Esophagus (tissue), 2 donors: ENCODE measurements around the gene CCL4. TPM values are rescaled to one million over a fixed set of nuclear protein-coding genes. Genes with fewer than 3 reads are reported as not detected.
"Not testable (repeated sequence)": the region's sequence is repeated elsewhere in the genome, so short reads cannot be mapped to it uniquely, and the experiment has no call there.

ENCODE experiments used
- H3K27ac ChIP-seq, 2 donors: one replicate each; pipeline ENCODE4 v1.5.1; 2013; ENCODE audit warnings: low read depth in 2 of 2, mild to moderate bottlenecking in 2 of 2, inconsistent platforms in 1 of 2, low read length in 1 of 2, moderate library complexity in 1 of 2
- H3K27me3 ChIP-seq, 2 donors: one replicate each; pipeline ENCODE4 v1.6.1; 2013; ENCODE audit warnings: low read length in 2 of 2, control low read depth in 1 of 2, mild to moderate bottlenecking in 1 of 2; ENCODE audit not compliant: insufficient read depth in 2 of 2, control insufficient read depth in 1 of 2
- H3K36me3 ChIP-seq, 2 donors: one replicate each; pipeline ENCODE4 v1.6.1; 2013; ENCODE audit warnings: low read length in 1 of 2; ENCODE audit not compliant: control insufficient read depth in 2 of 2, insufficient read depth in 2 of 2
- H3K4me1 ChIP-seq, 2 donors: one replicate each; pipeline ENCODE4 v1.6.1; 2013; ENCODE audit warnings: low read length in 1 of 2; ENCODE audit not compliant: control insufficient read depth in 2 of 2, insufficient read depth in 2 of 2
- H3K4me3 ChIP-seq, 2 donors: one replicate each; pipeline ENCODE4 v1.5.1; 2013; ENCODE audit warnings: low read length in 2 of 2, mild to moderate bottlenecking in 2 of 2, low read depth in 1 of 2, moderate library complexity in 1 of 2
- H3K9me3 ChIP-seq, 2 donors: one replicate each; pipeline ENCODE4 v1.6.1; 2013; ENCODE audit warnings: mild to moderate bottlenecking in 2 of 2, low read depth in 1 of 2, low read length in 1 of 2, moderate library complexity in 1 of 2; ENCODE audit not compliant: control insufficient read depth in 2 of 2, insufficient read depth in 1 of 2
- WGBS, 2 donors: extraction: QIAGEN DNeasy Blood & Tissue Kit; methylation state at CpG; one replicate each; pipeline ENCODE4 v1.1.7; 2013; 5-methylcytosine and 5-hydroxymethylcytosine counted together
- polyA plus RNA-seq, 2 donors: library from polyadenylated mRNA; stranded (reverse); fragments of 200-250 nt; gene quantifications; one replicate each; pipeline ENCODE4 v1.2.3, GENCODE V29; 2013
- donor health status: healthy with polysubstance abuse.
- donor health status: Bipolar disorder and iron deficiency.

The CCL4 gene
- polyA plus RNA-seq, 2 donors, result 1.8 TPM

DNA sequence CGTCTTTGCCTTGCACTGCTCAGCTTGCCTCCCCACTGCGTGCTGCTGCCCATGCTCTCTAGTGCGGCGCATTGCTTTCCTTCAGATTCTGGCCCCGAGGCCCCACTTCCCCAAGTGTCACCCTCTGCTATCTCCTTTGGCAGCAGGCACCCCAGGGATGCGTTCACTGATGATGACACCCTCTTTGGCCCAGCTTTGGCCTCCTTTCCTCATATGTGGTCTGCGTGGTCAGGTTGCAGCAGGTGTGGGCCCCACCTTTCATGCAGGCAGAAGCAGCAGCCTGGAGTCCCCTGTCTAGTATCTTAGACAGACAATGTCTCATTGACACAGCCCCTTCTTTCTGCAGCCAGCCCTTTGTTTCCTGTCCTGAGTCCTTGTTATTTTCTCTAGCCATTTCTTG, 8.9 kb upstream of the CCL4 start:
- H3K27ac ChIP-seq, result no peak overlapping the region
- no peaks in the 10 kb centered on the region for H3K9me3 ChIP-seq
- H3K4me3 ChIP-seq, result no peak overlapping the region
- H3K36me3 ChIP-seq, result no peaks in the 10 kb centered on the region
- no peaks in the 10 kb centered on the region for H3K27me3 ChIP-seq
- WGBS, 2 donors, result 88 to 90% methylated on average over 7 of the region's 7 CpGs
- peaks cover 0 to 3% of the 10 kb centered on the region in 2 donors for H3K4me1 ChIP-seq

DNA sequence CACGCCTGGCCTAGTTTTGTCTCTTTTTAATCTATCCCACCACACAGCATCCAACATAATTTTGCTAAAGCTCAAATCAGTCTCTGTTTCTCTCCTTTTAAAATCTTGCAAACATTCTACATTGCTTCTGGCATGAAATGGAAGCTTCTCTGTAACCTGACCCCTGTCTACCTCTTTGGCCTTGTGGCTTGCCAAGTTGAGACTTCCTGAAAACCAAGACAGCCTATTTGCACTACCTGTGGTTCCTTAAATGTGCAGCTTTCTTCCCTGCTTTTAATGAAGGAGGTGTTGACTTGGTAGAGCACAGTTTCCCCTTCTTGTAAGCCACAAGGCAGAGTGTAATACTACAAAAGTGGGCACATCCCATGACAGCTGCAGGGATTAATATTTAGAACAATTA, 7.6 kb upstream of the CCL4 start:
- no peaks in the 10 kb centered on the region for H3K36me3 ChIP-seq
- WGBS, 2 donors, result 89 to 100% methylated on average over 1 of the region's 1 CpG

GRCh38 chr17:36099004-36099403, 4.6 kb upstream of the CCL4 start:
- 77 to 83% methylated on average over 1 of the region's 1 CpG for WGBS, 2 donors
- H3K27me3 ChIP-seq, H3K9me3 ChIP-seq, H3K27ac ChIP-seq, H3K4me3 ChIP-seq, H3K36me3 ChIP-seq, H3K4me1 ChIP-seq: not testable (repeated sequence)

More for the DNA sequence above, 7.6 kb upstream of the CCL4 start:
- H3K4me1 ChIP-seq, result peaks cover 0 to 3% of the 10 kb centered on the region in 2 donors
- no peak overlapping the region for H3K4me3 ChIP-seq
- H3K9me3 ChIP-seq, result no peaks in the 10 kb centered on the region
- H3K27me3 ChIP-seq, result no peaks in the 10 kb centered on the region
- H3K27ac ChIP-seq, result no peak overlapping the region

DNA sequence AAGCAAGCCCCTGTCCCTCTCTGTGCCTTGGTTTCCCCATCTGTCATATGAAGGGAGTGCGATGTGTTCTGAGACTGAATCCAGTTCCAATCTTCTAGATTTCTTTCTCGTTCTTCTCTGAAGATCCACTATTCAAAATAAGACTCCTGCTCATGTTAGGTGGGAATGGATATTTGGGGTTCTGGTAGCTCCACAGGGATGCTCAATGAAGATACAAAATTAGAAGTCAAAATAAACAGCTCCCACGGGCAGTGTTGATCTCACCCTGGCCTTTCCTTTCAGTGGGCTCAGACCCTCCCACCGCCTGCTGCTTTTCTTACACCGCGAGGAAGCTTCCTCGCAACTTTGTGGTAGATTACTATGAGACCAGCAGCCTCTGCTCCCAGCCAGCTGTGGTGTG, 619 bp downstream of the CCL4 start:
- not testable (repeated sequence) for H3K27me3 ChIP-seq, H3K9me3 ChIP-seq, H3K4me1 ChIP-seq, H3K36me3 ChIP-seq, H3K27ac ChIP-seq, H3K4me3 ChIP-seq
- WGBS, 2 donors, result 60 to 64% methylated on average over 4 to 7 of the region's 7 CpGs

- 47 to 48% methylated on average over 4 of the region's 4 CpGs for WGBS, 2 donors
- Histone ChIP-seq H3K27ac (no peak overlapping the region), H3K9me3 (no peaks in the 10 kb centered on the region), H3K27me3 (no peaks in the 10 kb centered on the region), H3K4me3 (no peak overlapping the region), H3K36me3 (no peaks in the 10 kb centered on the region), H3K4me1 (peaks cover 0 to 2% of the 10 kb centered on the region in 2 donors)
These were observed 1.1 kb downstream of the CCL4 start for GRCh38 chr17:36104701-36105181.

DNA sequence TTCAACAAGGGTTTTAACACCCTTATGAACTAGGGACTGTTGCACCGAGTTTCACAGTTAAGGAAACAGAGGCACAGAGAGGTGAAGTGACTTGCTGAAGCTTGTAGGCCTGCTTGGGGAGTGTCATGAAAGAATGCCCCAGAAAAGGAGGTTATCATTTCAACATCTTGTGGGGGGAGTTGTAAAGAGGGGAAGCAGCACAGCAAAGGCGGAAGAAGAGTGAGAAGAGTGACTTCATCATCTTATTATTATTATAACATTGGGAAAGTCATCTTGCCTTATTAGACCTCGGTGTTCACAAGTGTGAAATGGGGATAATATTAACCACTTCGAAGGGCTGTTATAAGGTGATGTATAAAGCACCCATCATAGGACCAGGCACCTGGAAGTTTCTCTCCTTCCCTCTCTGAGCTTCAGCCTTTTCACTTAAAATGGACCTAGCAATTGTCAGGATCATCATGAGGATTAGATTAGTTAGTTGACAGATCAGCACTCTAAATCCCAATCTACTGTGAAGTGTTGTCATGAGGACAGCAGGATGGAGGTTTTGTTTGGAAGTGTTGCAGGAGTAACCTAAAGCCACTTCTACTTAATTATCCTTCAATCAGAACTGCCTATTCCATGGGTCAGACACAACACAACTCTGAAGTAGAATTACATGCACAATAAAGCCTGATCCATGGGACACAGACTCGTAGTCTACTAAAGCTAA, 2.3 kb downstream of the CCL4 start:
- Histone ChIP-seq H3K27me3 (no peaks in the 10 kb centered on the region), H3K4me3 (no peak overlapping the region), H3K4me1 (peaks cover 0 to 2% of the 10 kb centered on the region in 2 donors), H3K9me3 (no peaks in the 10 kb centered on the region), H3K27ac (no peak overlapping the region), H3K36me3 (no peaks in the 10 kb centered on the region)
- WGBS, 2 donors, result 82 to 83% methylated on average over 5 of the region's 5 CpGs

- Histone ChIP-seq H3K9me3 (no peaks in the 10 kb centered on the region), H3K36me3 (no peaks in the 10 kb centered on the region), H3K27ac (no peak overlapping the region), H3K4me1 (peaks cover 0 to 2% of the 10 kb centered on the region in 2 donors), H3K4me3 (no peak overlapping the region), H3K27me3 (no peaks in the 10 kb centered on the region)
- 90 to 93% methylated on average over 6 of the region's 6 CpGs for WGBS, 2 donors
These were observed 2.8 kb downstream of the CCL4 start for GRCh38 chr17:36106493-36106835.

DNA sequence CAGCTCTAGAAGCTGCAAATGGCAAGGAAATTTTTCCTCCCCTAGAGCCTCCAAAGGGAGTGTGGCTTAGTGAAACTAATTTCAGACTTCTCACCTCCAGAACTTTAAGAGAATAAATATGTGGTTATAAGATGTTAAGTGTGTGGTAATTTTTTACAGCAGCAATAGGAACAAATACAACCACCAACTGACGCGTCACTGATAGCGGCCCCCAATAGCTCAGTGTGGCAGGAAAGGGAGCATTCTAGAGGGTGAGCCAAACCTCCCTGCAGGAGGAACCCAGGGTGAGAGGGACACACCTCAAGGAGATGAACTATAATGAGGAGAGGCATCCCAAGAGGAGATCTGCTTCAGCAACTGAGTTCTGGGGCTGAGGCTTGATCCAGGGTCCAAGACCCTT, 4.0 kb downstream of the CCL4 start:
- Histone ChIP-seq H3K27ac (no peak overlapping the region), H3K36me3 (no peaks in the 10 kb centered on the region), H3K4me3 (no peak overlapping the region), H3K4me1 (peaks cover 0 to 2% of the 10 kb centered on the region in 2 donors), H3K27me3 (no peaks in the 10 kb centered on the region), H3K9me3 (peaks cover 0 to 3% of the 10 kb centered on the region in 2 donors)
- 89 to 90% methylated on average over 3 of the region's 3 CpGs for WGBS, 2 donors

- H3K4me1 ChIP-seq, H3K27ac ChIP-seq, H3K4me3 ChIP-seq, H3K9me3 ChIP-seq, H3K36me3 ChIP-seq, H3K27me3 ChIP-seq: not testable (repeated sequence)
- WGBS, 2 donors, result 70 to 78% methylated on average over 5 of the region's 5 CpGs
These were observed 4.6 kb downstream of the CCL4 start for GRCh38 chr17:36108265-36108664.

DNA sequence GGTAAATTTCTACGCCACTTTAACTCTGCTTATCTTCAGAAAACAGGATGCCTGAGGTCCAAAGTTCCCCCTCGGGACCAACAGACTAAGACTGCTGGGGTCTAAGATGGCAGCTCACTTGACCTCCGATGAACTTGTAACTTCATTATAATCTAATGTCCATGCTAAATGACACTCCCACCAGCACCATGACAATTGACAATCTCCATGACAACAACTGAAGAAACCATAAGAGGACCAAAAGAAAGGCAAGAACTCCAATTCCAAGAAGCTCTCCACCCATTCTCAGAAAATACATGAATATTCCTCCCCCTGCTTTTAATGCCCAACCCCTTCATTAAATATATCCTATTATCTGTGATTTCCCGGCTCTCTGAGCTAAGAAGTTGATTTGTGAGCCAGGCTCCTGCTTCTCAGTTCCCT, 7.5 kb downstream of the CCL4 start:
- Histone ChIP-seq H3K4me1 (peaks cover 0 to 2% of the 10 kb centered on the region in 2 donors), H3K9me3 (peaks cover 0 to 3% of the 10 kb centered on the region in 2 donors), H3K36me3 (no peaks in the 10 kb centered on the region), H3K4me3 (no peak overlapping the region), H3K27ac (no peak overlapping the region), H3K27me3 (no peaks in the 10 kb centered on the region)
- 80 to 83% methylated on average over 4 of the region's 4 CpGs for WGBS, 2 donors
